ENCODE data around the gene DIS3L2.

- TF ChIP-seq CTCF (IDR thresholded peaks at IDR 0.05 in 8 of 11, conservative IDR thresholded peaks at IDR 0.05 in 3 of 11) = no peak
- no peak for TF ChIP-seq POLR2A (IDR thresholded peaks at IDR 0.05)
These were observed 368.8 kb downstream of the DIS3L2 start for GRCh38 chr2:232330068-232330999.
